Measurements from ENCODE around the gene ARHGAP22.

GRCh38 chr10:48470893-48471805 is 133.7 kb downstream of the ARHGAP22 start:
- no peak for TF ChIP-seq POLR2A (IDR thresholded peaks at IDR 0.05)
- TF ChIP-seq CTCF (IDR thresholded peaks at IDR 0.05) = no peak
- TF ChIP-seq POLR2AphosphoS5 (IDR thresholded peaks at IDR 0.05) = no peak
